Bronchial epithelial cell (primary cell): ENCODE results near the gene SLC12A9. TPM values are rescaled to one million over a fixed set of nuclear protein-coding genes. Genes with fewer than 3 reads are reported as not detected.

Experiments
- DNase-seq: peaks from one replicate; pipeline ENCODE4 v3.0.0-alpha.2; 2010; ENCODE audit warnings: low read depth
- FAIRE-seq: peaks from 2 replicates; lab custom pipeline; 2011; peaks lifted over from hg19 to GRCh38; lab: Jason Lieb, UNC
- H3K27me3 ChIP-seq: 2 replicates; pipeline ENCODE4 v1.5.1; 2011; ENCODE audit warnings: low read length; ENCODE audit not compliant: control insufficient read depth, insufficient read depth
- H3K36me3 ChIP-seq: 2 replicates; pipeline ENCODE4 v1.5.1; 2011; ENCODE audit warnings: low read length; ENCODE audit not compliant: control insufficient read depth, insufficient read depth
- H3K4me3 ChIP-seq: 2 replicates; pipeline ENCODE4 v1.5.1; 2011; ENCODE audit warnings: mild to moderate bottlenecking, low read depth, low read length, control low read depth
- CTCF ChIP-seq: IDR thresholded peaks from 2 replicates; pipeline ENCODE4 v1.5.1; 2011; ENCODE audit warnings: mild to moderate bottlenecking, moderate library complexity, low read length, control low read depth, inconsistent platforms; ENCODE audit not compliant: insufficient read depth, severe bottlenecking
- total RNA-seq: library from RNA; depleted of rRNA; stranded (reverse); fragments of >200 nt; gene quantifications from 2 replicates; pipeline ENCODE4 v1.2.1, GENCODE V29; 2014

The SLC12A9 gene
- total RNA-seq, 1 donor from 2014 or later, result 7.6 TPM

GRCh38 chr7:100885440-100886141 is 33.1 kb downstream of the SLC12A9 start:
- no peak for TF ChIP-seq CTCF
- Histone ChIP-seq H3K36me3 (peaks cover 48% of the 10 kb centered on the region), H3K4me3 (no peak overlapping the region), H3K27me3 (no peaks in the 10 kb centered on the region)
- no peak for DNase-seq
- peak; percentile 72 for FAIRE-seq

DNA sequence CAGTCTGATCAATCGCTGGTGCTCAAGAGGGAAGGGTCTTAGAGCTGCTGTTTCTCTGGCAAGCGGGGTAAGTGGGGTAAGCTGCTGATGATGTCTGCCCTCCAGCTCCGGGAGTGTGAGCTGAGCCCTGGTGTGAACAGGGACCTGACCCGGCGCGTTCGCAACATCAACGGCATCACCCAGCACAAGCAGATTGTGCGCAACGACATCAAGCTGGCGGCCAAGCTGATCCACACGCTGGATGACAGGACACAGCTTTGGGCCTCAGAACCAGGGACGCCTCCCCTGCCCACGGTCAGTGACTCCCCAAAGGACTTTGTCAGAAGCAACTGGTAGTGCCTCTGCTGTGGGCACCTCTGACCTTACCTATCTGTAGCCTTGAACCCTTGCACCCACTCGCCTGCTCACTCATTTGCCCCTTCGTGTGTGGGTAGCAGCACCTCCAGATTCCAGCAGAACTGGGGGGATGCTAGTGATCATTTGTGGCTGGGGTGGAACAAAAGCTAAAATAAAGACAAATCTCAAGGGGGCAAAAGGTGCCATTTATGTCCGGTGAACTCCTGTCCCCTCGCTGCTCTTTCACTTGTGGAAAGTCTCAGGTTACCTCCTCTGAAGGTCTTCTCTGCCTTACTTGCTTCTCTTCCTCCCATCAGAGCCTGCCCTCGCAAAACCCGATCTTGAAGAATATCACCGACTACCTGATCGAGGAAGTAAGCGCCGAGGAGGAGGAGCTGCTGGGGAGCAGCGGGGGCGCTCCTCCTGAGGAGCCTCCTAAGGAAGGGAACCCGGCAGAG is 33.8 kb downstream of the SLC12A9 start:
- no peak overlapping the region for H3K4me3 ChIP-seq
- no peak for TF ChIP-seq CTCF
- FAIRE-seq, result no peak
- DNase-seq, result no peak
- H3K27me3 ChIP-seq, result no peaks in the 10 kb centered on the region
- peaks cover 42% of the 10 kb centered on the region for H3K36me3 ChIP-seq

GRCh38 chr7:100886936-100887515 is 34.5 kb downstream of the SLC12A9 start:
- DNase-seq (no peak), FAIRE-seq (peak; percentile 82)
- H3K27me3 ChIP-seq, result no peaks in the 10 kb centered on the region
- H3K36me3 ChIP-seq, result peaks cover 36% of the 10 kb centered on the region
- H3K4me3 ChIP-seq, result no peak overlapping the region
- TF ChIP-seq CTCF, result no peak

DNA sequence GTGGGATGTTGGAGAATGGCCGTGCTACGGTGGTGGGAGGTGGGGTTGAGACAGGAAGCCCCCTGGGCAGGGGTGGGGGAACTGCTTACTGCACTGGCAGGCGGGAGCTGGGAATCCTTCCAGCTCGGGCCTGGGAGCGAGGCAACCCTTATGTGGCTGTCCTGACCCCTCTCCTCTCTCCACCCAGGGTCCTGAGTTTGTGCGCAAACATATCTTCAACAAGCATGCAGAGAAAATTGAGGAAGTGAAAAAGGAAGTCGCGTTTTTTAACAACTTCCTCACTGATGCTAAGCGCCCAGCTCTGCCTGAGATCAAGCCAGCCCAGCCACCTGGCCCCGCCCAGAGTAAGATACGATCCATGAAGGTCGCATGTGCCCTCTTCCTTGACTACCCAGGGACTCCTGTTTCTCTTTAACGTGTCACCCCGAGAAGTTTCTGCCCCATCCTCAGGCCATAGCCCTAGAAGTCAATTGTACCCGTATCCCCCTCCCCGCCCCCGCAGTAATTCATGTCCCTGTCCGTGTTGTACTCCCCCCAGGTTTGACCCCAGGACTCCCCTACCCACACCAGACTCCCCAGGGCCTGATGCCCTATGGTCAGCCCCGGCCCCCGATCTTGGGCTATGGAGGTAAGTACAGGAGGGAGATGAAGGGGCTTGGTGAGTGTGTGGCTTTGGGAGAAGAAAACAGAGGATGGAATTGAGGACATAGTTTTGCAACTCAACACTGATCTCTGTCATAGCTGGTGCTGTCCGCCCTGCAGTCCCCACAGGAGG is 35.2 kb downstream of the SLC12A9 start:
- Histone ChIP-seq H3K36me3 (peaks cover 33% of the 10 kb centered on the region), H3K4me3 (no peak overlapping the region), H3K27me3 (no peaks in the 10 kb centered on the region)
- FAIRE-seq (no peak), DNase-seq (no peak)
- no peak for TF ChIP-seq CTCF

DNA sequence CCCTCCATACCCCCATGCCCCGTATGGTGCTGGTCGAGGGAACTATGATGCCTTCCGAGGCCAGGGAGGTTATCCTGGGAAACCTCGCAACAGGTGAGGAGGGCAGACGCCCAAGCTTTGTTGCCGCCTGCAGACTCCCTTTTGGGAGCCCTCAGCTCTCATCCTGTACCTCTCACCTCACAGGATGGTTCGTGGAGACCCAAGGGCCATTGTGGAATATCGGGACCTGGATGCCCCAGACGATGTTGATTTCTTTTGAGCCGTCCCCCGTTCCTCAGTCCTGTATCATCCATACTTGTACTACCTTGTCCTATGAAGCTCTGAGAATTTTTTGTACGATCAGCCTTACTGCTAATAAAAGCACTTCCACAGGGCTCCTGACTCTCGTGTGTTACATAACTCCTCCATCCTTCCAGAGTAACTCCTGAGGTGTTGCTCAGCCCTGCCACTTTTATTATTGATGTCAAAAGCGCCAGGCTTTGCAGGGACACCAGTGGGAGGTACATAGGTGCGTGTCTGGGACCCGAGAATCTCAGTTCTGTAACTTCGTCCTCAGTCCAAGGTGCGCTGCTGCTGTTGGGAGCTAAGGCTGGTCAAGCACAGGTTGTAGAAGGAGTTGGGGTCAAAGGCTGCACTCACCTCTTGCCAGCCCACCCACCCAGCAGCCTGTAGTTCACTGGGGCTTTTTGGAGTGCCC is 35.9 kb downstream of the SLC12A9 start:
- FAIRE-seq, result peak; percentile 77
- no peak for DNase-seq
- H3K4me3 ChIP-seq, result peak overlapping the region; percentile 83
- no peaks in the 10 kb centered on the region for H3K27me3 ChIP-seq
- TF ChIP-seq CTCF, result no peak
- H3K36me3 ChIP-seq, result peaks cover 28% of the 10 kb centered on the region
